ENCODE results near the gene KLF8. TPM values are rescaled to one million over a fixed set of nuclear protein-coding genes. Genes with fewer than 3 reads are reported as not detected.

Gene KLF8
- polyA plus RNA-seq, 1 donor from 2014 or later = 4.1 TPM

DNA sequence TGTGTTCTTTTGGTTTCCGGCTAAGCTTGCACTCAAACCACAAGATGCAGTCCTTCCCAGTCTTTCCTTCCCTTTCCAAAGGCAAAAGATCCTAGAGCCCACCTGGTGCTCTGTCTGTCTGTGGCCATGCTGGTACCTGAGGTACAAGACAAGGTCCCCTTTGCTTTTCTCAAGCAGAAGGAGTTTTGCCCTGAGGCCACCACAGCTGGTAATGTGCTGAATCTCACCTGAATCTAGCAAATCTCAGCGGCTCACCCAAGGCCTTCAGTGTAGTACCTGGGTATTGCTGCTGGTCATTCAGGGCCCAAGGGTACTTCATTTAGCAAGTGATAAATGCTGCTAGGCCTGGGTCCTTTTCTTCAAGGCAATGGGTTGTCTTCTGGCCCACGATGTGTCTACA lies 20.5 kb upstream of the KLF8 start:
- Histone ChIP-seq H3K27ac (ENCODE audit: low read length) (no peak overlapping the region), H3K27me3 (ENCODE audit: insufficient read depth, low read depth, low read length) (no peaks in the 10 kb centered on the region), H3F3A (ENCODE audit: insufficient read depth, low read length, poor library complexity, severe bottlenecking) (no peaks in the 10 kb centered on the region), H3K9me2 (ENCODE audit: insufficient read depth, low read length) (no peaks in the 10 kb centered on the region), H3K79me2 (replicated peaks; ENCODE audit: insufficient read depth, low read length) (no peaks in the 10 kb centered on the region), H2AFZ (ENCODE audit: low read depth, low read length) (no peak overlapping the region), H3K9me3 (ENCODE audit: low read length) (no peaks in the 10 kb centered on the region), H3K9ac (ENCODE audit: low read length) (no peak overlapping the region), H3K4me2 (ENCODE audit: low read length) (no peak overlapping the region), H4K20me1 (ENCODE audit: insufficient read depth) (no peaks in the 10 kb centered on the region), H3K4me3 (ENCODE audit: low read length) (no peak overlapping the region), H3K36me3 (ENCODE audit: insufficient read depth, low read length) (no peaks in the 10 kb centered on the region)
- TF ChIP-seq SMC3 (conservative IDR thresholded peaks at IDR 0.05; ENCODE audit: poor library complexity) (no peak), POLR2AphosphoS5 (IDR thresholded peaks at IDR 0.05) (no peak), EP300 (conservative IDR thresholded peaks at IDR 0.05; ENCODE audit: poor library complexity, severe bottlenecking) (no peak), RAD21 (conservative IDR thresholded peaks at IDR 0.05) (no peak), MXI1 (conservative IDR thresholded peaks at IDR 0.05; ENCODE audit: poor library complexity, severe bottlenecking) (no peak), EZH2 (IDR thresholded peaks at IDR 0.05; ENCODE audit: borderline replicate concordance, insufficient read depth, low read length, poor library complexity, severe bottlenecking) (no peak), TAF1 (IDR thresholded peaks at IDR 0.05; ENCODE audit: low read depth) (no peak)
- TF ChIP-seq, protein P1, sequence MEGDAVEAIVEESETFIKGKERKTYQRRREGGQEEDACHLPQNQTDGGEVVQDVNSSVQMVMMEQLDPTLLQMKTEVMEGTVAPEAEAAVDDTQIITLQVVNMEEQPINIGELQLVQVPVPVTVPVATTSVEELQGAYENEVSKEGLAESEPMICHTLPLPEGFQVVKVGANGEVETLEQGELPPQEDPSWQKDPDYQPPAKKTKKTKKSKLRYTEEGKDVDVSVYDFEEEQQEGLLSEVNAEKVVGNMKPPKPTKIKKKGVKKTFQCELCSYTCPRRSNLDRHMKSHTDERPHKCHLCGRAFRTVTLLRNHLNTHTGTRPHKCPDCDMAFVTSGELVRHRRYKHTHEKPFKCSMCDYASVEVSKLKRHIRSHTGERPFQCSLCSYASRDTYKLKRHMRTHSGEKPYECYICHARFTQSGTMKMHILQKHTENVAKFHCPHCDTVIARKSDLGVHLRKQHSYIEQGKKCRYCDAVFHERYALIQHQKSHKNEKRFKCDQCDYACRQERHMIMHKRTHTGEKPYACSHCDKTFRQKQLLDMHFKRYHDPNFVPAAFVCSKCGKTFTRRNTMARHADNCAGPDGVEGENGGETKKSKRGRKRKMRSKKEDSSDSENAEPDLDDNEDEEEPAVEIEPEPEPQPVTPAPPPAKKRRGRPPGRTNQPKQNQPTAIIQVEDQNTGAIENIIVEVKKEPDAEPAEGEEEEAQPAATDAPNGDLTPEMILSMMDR (IDR thresholded peaks at IDR 0.05; ENCODE audit: poor library complexity, severe bottlenecking) = no peak
- TF ChIP-seq, protein P2, sequence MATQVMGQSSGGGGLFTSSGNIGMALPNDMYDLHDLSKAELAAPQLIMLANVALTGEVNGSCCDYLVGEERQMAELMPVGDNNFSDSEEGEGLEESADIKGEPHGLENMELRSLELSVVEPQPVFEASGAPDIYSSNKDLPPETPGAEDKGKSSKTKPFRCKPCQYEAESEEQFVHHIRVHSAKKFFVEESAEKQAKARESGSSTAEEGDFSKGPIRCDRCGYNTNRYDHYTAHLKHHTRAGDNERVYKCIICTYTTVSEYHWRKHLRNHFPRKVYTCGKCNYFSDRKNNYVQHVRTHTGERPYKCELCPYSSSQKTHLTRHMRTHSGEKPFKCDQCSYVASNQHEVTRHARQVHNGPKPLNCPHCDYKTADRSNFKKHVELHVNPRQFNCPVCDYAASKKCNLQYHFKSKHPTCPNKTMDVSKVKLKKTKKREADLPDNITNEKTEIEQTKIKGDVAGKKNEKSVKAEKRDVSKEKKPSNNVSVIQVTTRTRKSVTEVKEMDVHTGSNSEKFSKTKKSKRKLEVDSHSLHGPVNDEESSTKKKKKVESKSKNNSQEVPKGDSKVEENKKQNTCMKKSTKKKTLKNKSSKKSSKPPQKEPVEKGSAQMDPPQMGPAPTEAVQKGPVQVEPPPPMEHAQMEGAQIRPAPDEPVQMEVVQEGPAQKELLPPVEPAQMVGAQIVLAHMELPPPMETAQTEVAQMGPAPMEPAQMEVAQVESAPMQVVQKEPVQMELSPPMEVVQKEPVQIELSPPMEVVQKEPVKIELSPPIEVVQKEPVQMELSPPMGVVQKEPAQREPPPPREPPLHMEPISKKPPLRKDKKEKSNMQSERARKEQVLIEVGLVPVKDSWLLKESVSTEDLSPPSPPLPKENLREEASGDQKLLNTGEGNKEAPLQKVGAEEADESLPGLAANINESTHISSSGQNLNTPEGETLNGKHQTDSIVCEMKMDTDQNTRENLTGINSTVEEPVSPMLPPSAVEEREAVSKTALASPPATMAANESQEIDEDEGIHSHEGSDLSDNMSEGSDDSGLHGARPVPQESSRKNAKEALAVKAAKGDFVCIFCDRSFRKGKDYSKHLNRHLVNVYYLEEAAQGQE (IDR thresholded peaks at IDR 0.05; ENCODE audit: borderline replicate concordance) = no peak

DNA sequence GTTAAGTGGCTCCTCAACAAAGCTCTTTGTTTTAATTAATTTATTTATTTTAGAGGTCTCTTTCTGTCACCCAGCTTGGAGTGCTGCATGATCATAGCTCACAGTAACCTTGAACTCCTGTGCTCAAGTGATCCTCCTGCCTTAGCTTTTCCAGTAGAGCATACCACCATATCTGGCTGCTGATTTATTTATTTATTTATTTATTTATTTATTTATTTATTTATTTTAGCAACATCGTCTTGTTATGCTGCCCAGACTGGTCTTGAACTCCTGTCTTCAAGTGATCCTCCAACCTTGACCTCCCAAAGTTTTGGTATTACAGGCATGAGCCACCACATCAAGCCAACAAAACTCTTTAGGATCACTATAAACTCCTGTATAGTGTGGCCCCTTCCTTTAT lies 15.8 kb upstream of the KLF8 start:
- H3K27me3 ChIP-seq (ENCODE audit: insufficient read depth, low read depth, low read length) = no peaks in the 10 kb centered on the region
- H3K27ac ChIP-seq (ENCODE audit: low read length) = no peak overlapping the region
- H3K36me3 ChIP-seq (ENCODE audit: insufficient read depth, low read length) = no peaks in the 10 kb centered on the region
- no peaks in the 10 kb centered on the region for H4K20me1 ChIP-seq (ENCODE audit: insufficient read depth)
- H3K4me2 ChIP-seq (ENCODE audit: low read length) = no peak overlapping the region
- H3K9me2 ChIP-seq (ENCODE audit: insufficient read depth, low read length) = no peaks in the 10 kb centered on the region
- no peak for TF ChIP-seq POLR2AphosphoS5 (IDR thresholded peaks at IDR 0.05)
- TF ChIP-seq RAD21 (conservative IDR thresholded peaks at IDR 0.05) = no peak
- TF ChIP-seq, protein P2 (IDR thresholded peaks at IDR 0.05; ENCODE audit: borderline replicate concordance) = no peak
- TF ChIP-seq, protein P1 (IDR thresholded peaks at IDR 0.05; ENCODE audit: poor library complexity, severe bottlenecking) = no peak
- TF ChIP-seq TAF1 (IDR thresholded peaks at IDR 0.05; ENCODE audit: low read depth) = no peak
- TF ChIP-seq EP300 (conservative IDR thresholded peaks at IDR 0.05; ENCODE audit: poor library complexity, severe bottlenecking) = no peak
- no peak for TF ChIP-seq EZH2 (IDR thresholded peaks at IDR 0.05; ENCODE audit: borderline replicate concordance, insufficient read depth, low read length, poor library complexity, severe bottlenecking)
- TF ChIP-seq SMC3 (conservative IDR thresholded peaks at IDR 0.05; ENCODE audit: poor library complexity) = no peak
- TF ChIP-seq MXI1 (conservative IDR thresholded peaks at IDR 0.05; ENCODE audit: poor library complexity, severe bottlenecking) = no peak
- H3K9ac ChIP-seq (ENCODE audit: low read length) = no peak overlapping the region
- no peak overlapping the region for H3K4me3 ChIP-seq (ENCODE audit: low read length)
- no peaks in the 10 kb centered on the region for H3K79me2 ChIP-seq (replicated peaks; ENCODE audit: insufficient read depth, low read length)
- H2AFZ ChIP-seq (ENCODE audit: low read depth, low read length) = no peak overlapping the region
- H3F3A ChIP-seq (ENCODE audit: insufficient read depth, low read length, poor library complexity, severe bottlenecking) = no peaks in the 10 kb centered on the region
- H3K9me3 ChIP-seq (ENCODE audit: low read length) = no peaks in the 10 kb centered on the region

All from neural cell (in vitro differentiated cells).